WTC11 (cell line): Measurements from ENCODE around the gene N4BP2L2. TPM values are rescaled to one million over a fixed set of nuclear protein-coding genes. Genes with fewer than 3 reads are reported as not detected.

Experiments used
- ATAC-seq: fragments of 200-7000 bp; cut with Tn5 transposase; 2 replicates; pipeline ENCODE4 v1.10.0; 2021; ENCODE audit warnings: mild to moderate bottlenecking, moderate library complexity
- CTCF ChIA-PET: fragments of 300-600 bp; sonication (Branson Sonifier 250); formaldehyde crosslinking; loops from one replicate; lab custom pipeline; 2021; ENCODE audit warnings: antibody characterized with exemption; lab: Charles Lee
- POLR2A ChIA-PET: fragments of 350-600 bp; sonication (Branson Sonifier 250); formaldehyde crosslinking; loops from one replicate; lab custom pipeline; 2021; ENCODE audit warnings: antibody characterized with exemption; lab: Charles Lee
- DNase-seq: peaks from one replicate; pipeline ENCODE4 v3.0.0; 2021; ENCODE audit warnings: low spot score
- H3K27ac Mint-ChIP-seq: 2 replicates; pipeline ENCODE4 v1.8.0; 2021; ENCODE audit warnings: mixed read lengths
- H3K27me3 Mint-ChIP-seq: 2 replicates; pipeline ENCODE4 v1.8.0; 2021; ENCODE audit warnings: low read depth, mild to moderate bottlenecking, moderate library complexity, mixed read lengths
- H3K36me3 Mint-ChIP-seq: 2 replicates; pipeline ENCODE4 v1.8.0; 2021; ENCODE audit warnings: mixed read lengths
- H3K4me1 Mint-ChIP-seq: 2 replicates; pipeline ENCODE4 v1.8.0; 2022; ENCODE audit warnings: mixed read lengths
- H3K4me3 Mint-ChIP-seq: 2 replicates; pipeline ENCODE4 v1.8.0; 2021; ENCODE audit warnings: mild to moderate bottlenecking, moderate library complexity, mixed read lengths
- H3K9me3 Mint-ChIP-seq: 2 replicates; pipeline ENCODE4 v1.8.0; 2021; ENCODE audit warnings: mixed read lengths
- ATF1 ChIP-seq: sonication (generic); formaldehyde crosslinking; IDR thresholded peaks from 2 replicates; pipeline ENCODE4 v1.8.1; 2023; ENCODE audit warnings: mild to moderate bottlenecking, moderate library complexity, missing genetic modification reagents
- ATF2 ChIP-seq: sonication (generic); formaldehyde crosslinking; IDR thresholded peaks from 2 replicates; pipeline ENCODE4 v1.8.1; 2022; ENCODE audit warnings: low read depth, missing genetic modification reagents, borderline replicate concordance
- ATF3 ChIP-seq: sonication (generic); formaldehyde crosslinking; conservative IDR thresholded peaks from 2 replicates; pipeline ENCODE4 v1.8.1; 2022; ENCODE audit warnings: mild to moderate bottlenecking, missing genetic modification reagents
- CTCF ChIP-seq: fragments of 200-600 bp; IDR thresholded peaks from 2 replicates; pipeline ENCODE4 v1.8.0; 2022; ENCODE audit warnings: antibody characterized with exemption
- E2F1 ChIP-seq: sonication (generic); formaldehyde crosslinking; IDR thresholded peaks from 2 replicates; pipeline ENCODE4 v1.8.0; 2022; ENCODE audit warnings: mild to moderate bottlenecking, missing genetic modification reagents
- EMX1 ChIP-seq: fragments of 250-450 bp; sonication (Bioruptor Pico); IDR thresholded peaks from 2 replicates; pipeline ENCODE4 v1.8.0; 2021; ENCODE audit warnings: mild to moderate bottlenecking
- ETV6 ChIP-seq: sonication (generic); formaldehyde crosslinking; IDR thresholded peaks from 2 replicates; pipeline ENCODE4 v1.8.1; 2022; ENCODE audit warnings: mild to moderate bottlenecking, missing genetic modification reagents
- GABPB1 ChIP-seq: sonication (generic); formaldehyde crosslinking; IDR thresholded peaks from 2 replicates; pipeline ENCODE4 v1.8.1; 2023; ENCODE audit warnings: mild to moderate bottlenecking, missing genetic modification reagents
- IRF1 ChIP-seq: sonication (generic); formaldehyde crosslinking; IDR thresholded peaks from 2 replicates; pipeline ENCODE4 v1.8.0; 2023; ENCODE audit warnings: missing genetic modification reagents
- KAT7 ChIP-seq: sonication (generic); formaldehyde crosslinking; IDR thresholded peaks from 2 replicates; pipeline ENCODE4 v1.8.1; 2023; ENCODE audit warnings: missing genetic modification reagents, mild to moderate bottlenecking, borderline replicate concordance
- MLX ChIP-seq: sonication (generic); formaldehyde crosslinking; IDR thresholded peaks from 2 replicates; pipeline ENCODE4 v1.8.1; 2023; ENCODE audit warnings: mild to moderate bottlenecking, missing genetic modification reagents, moderate library complexity
- NR3C1 ChIP-seq: sonication (generic); formaldehyde crosslinking; conservative IDR thresholded peaks from 2 replicates; pipeline ENCODE4 v1.8.1; 2023; ENCODE audit warnings: low read depth, mild to moderate bottlenecking, missing genetic modification reagents
- OVOL2 ChIP-seq: fragments of 250-450 bp; sonication (Bioruptor Pico); IDR thresholded peaks from 2 replicates; pipeline ENCODE4 v1.9.0; 2021; ENCODE audit warnings: mild to moderate bottlenecking, borderline replicate concordance
- ZBTB21 ChIP-seq: sonication (generic); formaldehyde crosslinking; IDR thresholded peaks from 2 replicates; pipeline ENCODE4 v1.8.1; 2023; ENCODE audit warnings: mild to moderate bottlenecking, missing genetic modification reagents, borderline replicate concordance
- ZNF219 ChIP-seq: sonication (generic); formaldehyde crosslinking; IDR thresholded peaks from 2 replicates; pipeline ENCODE4 v1.8.0; 2023; ENCODE audit warnings: missing genetic modification reagents, mild to moderate bottlenecking, borderline replicate concordance
- ZNF416 ChIP-seq: fragments of 250-450 bp; sonication (Bioruptor Pico); IDR thresholded peaks from 2 replicates; pipeline ENCODE4 v1.9.0; 2021; ENCODE audit warnings: mild to moderate bottlenecking, inconsistent platforms
- ZNF512 ChIP-seq: sonication (generic); formaldehyde crosslinking; IDR thresholded peaks from 2 replicates; pipeline ENCODE4 v1.8.1; 2022; ENCODE audit warnings: missing genetic modification reagents, borderline replicate concordance
- ZNF671 ChIP-seq: fragments of 250-450 bp; sonication (Bioruptor Pico); IDR thresholded peaks from 2 replicates; pipeline ENCODE4 v1.8.0; 2021; ENCODE audit warnings: mild to moderate bottlenecking
- total RNA-seq: library from RNA; stranded (reverse); gene quantifications from 3 replicates; pipeline ENCODE4 v1.2.3, GENCODE V29; 2021
- TF ChIP-seq, protein P1 (sequence below): sonication (generic); formaldehyde crosslinking; IDR thresholded peaks from 2 replicates; pipeline ENCODE4 v1.8.0; 2022; ENCODE audit warnings: missing genetic modification reagents
- TF ChIP-seq, protein P2 (sequence below): sonication (generic); formaldehyde crosslinking; IDR thresholded peaks from 2 replicates; pipeline ENCODE4 v1.8.1; 2022; ENCODE audit warnings: low read depth, mild to moderate bottlenecking, moderate library complexity, missing genetic modification reagents, borderline replicate concordance

N4BP2L2 gene
- total RNA-seq, 1 experiment from 2014 or later: 68.9 TPM

DNA sequence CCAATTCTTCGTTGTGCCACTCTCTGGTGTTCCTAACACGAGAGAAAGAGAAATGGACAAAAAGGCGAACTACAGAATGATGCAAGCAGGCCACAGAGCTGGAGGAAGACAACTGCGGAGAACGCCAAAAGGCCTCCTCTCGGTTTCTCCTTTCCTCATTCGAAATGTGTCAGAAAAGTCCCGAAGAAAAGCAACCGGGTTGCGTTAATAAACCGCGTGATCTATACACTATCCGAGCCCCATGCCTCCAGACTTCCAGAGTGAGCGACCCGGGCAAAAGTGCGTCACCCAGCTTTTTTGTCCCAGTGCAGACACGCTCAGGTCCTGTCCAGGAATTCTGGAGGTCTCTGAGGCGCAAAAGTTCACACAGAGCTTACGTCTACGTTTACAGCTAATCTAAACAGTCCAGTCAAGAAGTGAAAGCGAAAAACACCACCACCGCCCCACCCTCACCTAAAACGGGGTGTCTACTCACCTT, 413 bp downstream of the N4BP2L2 start:
- TF ChIP-seq ATF1 (no peak), ATF2 (CRISPR knock-in tag) (no peak), NR3C1 (CRISPR knock-in tag) (no peak), ZNF671 (CRISPR knock-in tag) (no peak), CTCF (no peak), OVOL2 (CRISPR knock-in tag) (no peak), E2F1 (CRISPR knock-in tag) (no peak), EMX1 (no peak), MLX (CRISPR knock-in tag) (no peak), ZNF219 (CRISPR knock-in tag) (no peak), GABPB1 (CRISPR knock-in tag) (no peak), IRF1 (CRISPR knock-in tag) (no peak), ETV6 (CRISPR knock-in tag) (no peak), ZNF416 (CRISPR knock-in tag) (no peak), ZNF512 (CRISPR knock-in tag) (no peak), ATF3 (no peak), KAT7 (CRISPR knock-in tag) (no peak), ZBTB21 (CRISPR knock-in tag) (no peak)
- TF ChIP-seq, protein P1, sequence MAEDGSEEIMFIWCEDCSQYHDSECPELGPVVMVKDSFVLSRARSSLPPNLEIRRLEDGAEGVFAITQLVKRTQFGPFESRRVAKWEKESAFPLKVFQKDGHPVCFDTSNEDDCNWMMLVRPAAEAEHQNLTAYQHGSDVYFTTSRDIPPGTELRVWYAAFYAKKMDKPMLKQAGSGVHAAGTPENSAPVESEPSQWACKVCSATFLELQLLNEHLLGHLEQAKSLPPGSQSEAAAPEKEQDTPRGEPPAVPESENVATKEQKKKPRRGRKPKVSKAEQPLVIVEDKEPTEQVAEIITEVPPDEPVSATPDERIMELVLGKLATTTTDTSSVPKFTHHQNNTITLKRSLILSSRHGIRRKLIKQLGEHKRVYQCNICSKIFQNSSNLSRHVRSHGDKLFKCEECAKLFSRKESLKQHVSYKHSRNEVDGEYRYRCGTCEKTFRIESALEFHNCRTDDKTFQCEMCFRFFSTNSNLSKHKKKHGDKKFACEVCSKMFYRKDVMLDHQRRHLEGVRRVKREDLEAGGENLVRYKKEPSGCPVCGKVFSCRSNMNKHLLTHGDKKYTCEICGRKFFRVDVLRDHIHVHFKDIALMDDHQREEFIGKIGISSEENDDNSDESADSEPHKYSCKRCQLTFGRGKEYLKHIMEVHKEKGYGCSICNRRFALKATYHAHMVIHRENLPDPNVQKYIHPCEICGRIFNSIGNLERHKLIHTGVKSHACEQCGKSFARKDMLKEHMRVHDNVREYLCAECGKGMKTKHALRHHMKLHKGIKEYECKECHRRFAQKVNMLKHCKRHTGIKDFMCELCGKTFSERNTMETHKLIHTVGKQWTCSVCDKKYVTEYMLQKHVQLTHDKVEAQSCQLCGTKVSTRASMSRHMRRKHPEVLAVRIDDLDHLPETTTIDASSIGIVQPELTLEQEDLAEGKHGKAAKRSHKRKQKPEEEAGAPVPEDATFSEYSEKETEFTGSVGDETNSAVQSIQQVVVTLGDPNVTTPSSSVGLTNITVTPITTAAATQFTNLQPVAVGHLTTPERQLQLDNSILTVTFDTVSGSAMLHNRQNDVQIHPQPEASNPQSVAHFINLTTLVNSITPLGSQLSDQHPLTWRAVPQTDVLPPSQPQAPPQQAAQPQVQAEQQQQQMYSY (CRISPR knock-in tag): no peak
- TF ChIP-seq, protein P2, sequence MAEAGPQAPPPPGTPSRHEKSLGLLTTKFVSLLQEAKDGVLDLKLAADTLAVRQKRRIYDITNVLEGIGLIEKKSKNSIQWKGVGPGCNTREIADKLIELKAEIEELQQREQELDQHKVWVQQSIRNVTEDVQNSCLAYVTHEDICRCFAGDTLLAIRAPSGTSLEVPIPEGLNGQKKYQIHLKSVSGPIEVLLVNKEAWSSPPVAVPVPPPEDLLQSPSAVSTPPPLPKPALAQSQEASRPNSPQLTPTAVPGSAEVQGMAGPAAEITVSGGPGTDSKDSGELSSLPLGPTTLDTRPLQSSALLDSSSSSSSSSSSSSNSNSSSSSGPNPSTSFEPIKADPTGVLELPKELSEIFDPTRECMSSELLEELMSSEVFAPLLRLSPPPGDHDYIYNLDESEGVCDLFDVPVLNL (CRISPR knock-in tag): no peak
- ATAC-seq: peak; percentile 45

More for the DNA sequence above, 413 bp downstream of the N4BP2L2 start:
- CTCF ChIA-PET: interaction anchor here (1.6 to 2.8 kb wide), 2 partner anchors 43 to 49 kb away, joined by 5 to 11 read pairs; no protein-coding TSS in a partner anchor
- peaks cover 38% of the 10 kb centered on the region for H3K36me3 Mint-ChIP-seq
- H3K27ac Mint-ChIP-seq: peak overlapping the region; percentile 100
- H3K27me3 Mint-ChIP-seq: no peaks in the 10 kb centered on the region
- peak; percentile 14 for DNase-seq
- peak overlapping the region; percentile 99 for H3K4me3 Mint-ChIP-seq
- no peaks in the 10 kb centered on the region for H3K9me3 Mint-ChIP-seq
- POLR2A ChIA-PET: no interaction called here
- peaks cover 29% of the 10 kb centered on the region for H3K4me1 Mint-ChIP-seq
